HEK293T (cell line): ENCODE data around the gene EGFR.

Source experiments
- CTCF ChIA-PET: fragments of 350-600 bp; formaldehyde crosslinking; extraction: SDS; loops from one replicate; lab custom pipeline; 2021; ENCODE audit warnings: antibody characterized with exemption, inconsistent platforms; lab: Yijun Ruan, JAX
- POLR2A ChIA-PET: fragments of 350-600 bp; formaldehyde crosslinking; extraction: SDS; loops from one replicate; lab custom pipeline; 2020; ENCODE audit warnings: antibody characterized with exemption, inconsistent platforms; lab: Yijun Ruan, JAX
- DNase-seq: peaks from one replicate; pipeline ENCODE4 v3.0.0; 2012; ENCODE audit warnings: mixed read lengths; ENCODE audit errors: extremely low spot score
- ARNT ChIP-seq: fragments of 450-650 bp; IDR thresholded peaks from 2 replicates; pipeline ENCODE4 v1.6.1; 2017; ENCODE audit warnings: mild to moderate bottlenecking
- BHLHE40 ChIP-seq: fragments of 450-650 bp; IDR thresholded peaks from 2 replicates; pipeline ENCODE4 v1.6.1; 2016; ENCODE audit warnings: mild to moderate bottlenecking, moderate library complexity, borderline replicate concordance
- CTBP1 ChIP-seq: fragments of 450-650 bp; IDR thresholded peaks from 2 replicates; pipeline ENCODE4 v1.6.1; 2016; ENCODE audit warnings: borderline replicate concordance
- ELF4 ChIP-seq: fragments of 450-650 bp; IDR thresholded peaks from 2 replicates; pipeline ENCODE4 v1.6.1; 2017; ENCODE audit warnings: antibody characterized with exemption
- FOXA1 ChIP-seq: fragments of 450-650 bp; IDR thresholded peaks from 2 replicates; pipeline ENCODE4 v1.6.1; 2016; ENCODE audit warnings: mild to moderate bottlenecking
- FOXK2 ChIP-seq: fragments of 450-650 bp; IDR thresholded peaks from 2 replicates; pipeline ENCODE4 v1.6.1; 2016; ENCODE audit warnings: mild to moderate bottlenecking
- FOXM1 ChIP-seq: fragments of 450-650 bp; IDR thresholded peaks from 2 replicates; pipeline ENCODE4 v1.6.1; 2017; ENCODE audit warnings: mild to moderate bottlenecking, borderline replicate concordance
- HDGF ChIP-seq: fragments of 450-650 bp; IDR thresholded peaks from 2 replicates; pipeline ENCODE4 v1.6.1; 2017; ENCODE audit warnings: antibody characterized with exemption, borderline replicate concordance
- L3MBTL2 ChIP-seq: fragments of 450-650 bp; conservative IDR thresholded peaks from 2 replicates; pipeline ENCODE4 v1.6.1; 2016; ENCODE audit warnings: mild to moderate bottlenecking
- LEF1 ChIP-seq: fragments of 450-650 bp; IDR thresholded peaks from 2 replicates; pipeline ENCODE4 v1.6.1; 2017; ENCODE audit warnings: mild to moderate bottlenecking, borderline replicate concordance
- NFRKB ChIP-seq: fragments of 450-650 bp; IDR thresholded peaks from 2 replicates; pipeline ENCODE4 v1.6.1; 2016; ENCODE audit warnings: mild to moderate bottlenecking, moderate library complexity
- SP1 ChIP-seq: fragments of 450-650 bp; IDR thresholded peaks from 2 replicates; pipeline ENCODE4 v1.6.1; 2017
- SUZ12 ChIP-seq: fragments of 450-650 bp; IDR thresholded peaks from 2 replicates; pipeline ENCODE4 v1.6.1; 2016; ENCODE audit warnings: mild to moderate bottlenecking
- TARDBP ChIP-seq: fragments of 450-650 bp; IDR thresholded peaks from 2 replicates; pipeline ENCODE4 v1.6.1; 2016
- ZNF384 ChIP-seq: fragments of 450-650 bp; IDR thresholded peaks from 2 replicates; pipeline ENCODE4 v1.6.1; 2016
- TF ChIP-seq, protein P1 (sequence below): fragments of 450-650 bp; IDR thresholded peaks from 2 replicates; pipeline ENCODE4 v1.6.1; 2016

EGFR gene

DNA sequence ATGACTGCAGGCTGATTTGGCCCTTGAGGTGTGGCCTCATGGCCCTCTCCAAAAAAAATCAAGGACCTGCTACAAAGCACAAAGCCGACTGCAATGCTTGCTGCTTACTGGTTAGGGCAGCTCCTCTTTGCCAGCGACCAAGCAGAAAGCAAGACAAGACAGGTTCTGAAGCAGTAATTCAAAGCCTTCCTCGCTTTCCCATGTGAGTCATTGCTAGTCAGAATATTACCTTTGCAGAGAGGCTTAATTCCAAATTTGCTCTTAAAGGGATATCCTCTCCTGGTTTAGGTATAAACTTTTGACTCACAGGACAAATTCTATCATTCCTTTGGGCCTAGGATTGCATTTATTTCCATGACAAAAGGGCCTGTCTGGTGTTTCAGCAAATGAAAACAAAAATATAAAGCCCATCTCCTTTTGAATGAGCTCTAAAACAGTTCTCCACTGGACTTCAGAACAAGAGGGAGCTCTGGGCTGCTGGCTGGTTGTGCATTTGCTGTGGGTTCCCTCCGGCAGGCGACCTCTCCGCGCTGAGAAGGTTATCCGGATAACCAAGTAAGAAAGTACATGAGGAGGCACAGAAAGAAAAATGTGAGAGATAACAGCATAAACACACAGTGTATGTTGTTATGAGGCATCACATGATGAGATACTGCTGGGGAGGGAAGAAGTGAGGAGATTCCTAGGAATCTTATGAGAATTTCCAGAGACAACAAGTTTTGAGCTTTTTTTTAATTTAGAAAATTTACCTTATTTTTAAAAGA, 90.8 kb downstream of the EGFR start:
- DNase-seq, result no peak
- CTCF ChIA-PET, result interaction anchor here (0.8 kb wide), 1 partner anchor 37 kb away, joined by 4 read pairs; no protein-coding TSS in a partner anchor
- TF ChIP-seq L3MBTL2, result no peak
- no peak for TF ChIP-seq NFRKB
- no peak for TF ChIP-seq FOXA1
- TF ChIP-seq FOXM1, result no peak
- no peak for TF ChIP-seq LEF1
- POLR2A ChIA-PET, result no interaction called here

DNA sequence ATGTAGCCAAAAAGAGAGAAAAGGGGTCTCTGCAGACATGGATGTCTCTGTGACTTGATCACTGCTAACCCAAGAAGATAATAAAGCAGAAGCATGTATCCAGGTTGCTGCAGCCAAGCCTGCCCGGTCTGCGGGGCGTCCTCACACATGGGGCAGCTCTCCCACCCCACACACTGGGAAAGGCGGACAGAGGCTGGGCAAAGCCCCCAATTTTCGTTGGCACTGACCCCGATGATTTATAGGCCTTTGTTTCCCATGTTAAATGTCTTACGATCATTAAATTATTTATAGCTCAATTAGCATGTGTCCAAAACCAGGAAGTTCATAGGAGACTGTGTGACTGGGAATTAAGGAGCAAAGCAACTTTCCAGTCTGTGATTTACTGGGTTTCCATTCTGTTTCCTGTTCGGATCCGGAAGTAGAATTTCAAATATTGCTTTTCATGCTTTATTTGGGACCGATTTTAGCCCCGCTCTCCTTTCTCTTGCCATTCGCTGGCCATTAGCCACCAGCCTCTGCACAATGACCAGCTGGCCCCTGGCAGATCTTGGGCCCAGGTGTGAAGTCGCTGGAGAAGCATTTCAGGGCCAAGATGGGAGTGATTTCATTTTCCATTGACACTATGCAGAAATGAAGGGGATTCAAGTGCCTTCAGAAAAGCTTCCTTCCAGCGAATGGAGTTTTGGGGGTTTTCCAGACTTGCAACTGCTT, 91.6 kb downstream of the EGFR start:
- ChIA-PET CTCF (no interaction called here), POLR2A (no interaction called here)
- DNase-seq, result no peak
- TF ChIP-seq, protein P1, sequence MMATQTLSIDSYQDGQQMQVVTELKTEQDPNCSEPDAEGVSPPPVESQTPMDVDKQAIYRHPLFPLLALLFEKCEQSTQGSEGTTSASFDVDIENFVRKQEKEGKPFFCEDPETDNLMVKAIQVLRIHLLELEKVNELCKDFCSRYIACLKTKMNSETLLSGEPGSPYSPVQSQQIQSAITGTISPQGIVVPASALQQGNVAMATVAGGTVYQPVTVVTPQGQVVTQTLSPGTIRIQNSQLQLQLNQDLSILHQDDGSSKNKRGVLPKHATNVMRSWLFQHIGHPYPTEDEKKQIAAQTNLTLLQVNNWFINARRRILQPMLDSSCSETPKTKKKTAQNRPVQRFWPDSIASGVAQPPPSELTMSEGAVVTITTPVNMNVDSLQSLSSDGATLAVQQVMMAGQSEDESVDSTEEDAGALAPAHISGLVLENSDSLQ, result no peak

DNA sequence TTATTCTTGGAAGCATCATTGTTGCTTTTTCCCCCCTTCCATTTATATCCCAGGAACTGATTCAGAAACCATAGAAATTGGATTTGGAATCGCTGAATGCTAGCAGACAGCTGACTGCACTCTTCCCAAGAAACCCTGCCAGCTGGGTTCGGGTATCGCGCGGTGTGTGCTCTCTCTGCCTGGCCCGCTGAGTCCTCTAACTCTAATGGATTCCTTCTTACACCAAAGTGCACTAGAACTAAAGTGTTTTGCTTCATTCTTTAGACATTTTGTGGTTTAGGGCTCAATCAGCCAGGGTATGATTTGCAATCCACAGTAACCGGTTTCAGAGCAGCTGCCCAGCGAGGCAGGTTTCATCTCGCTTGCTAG, 92.2 kb downstream of the EGFR start:
- CTCF ChIA-PET, result no interaction called here
- TF ChIP-seq SP1 (no peak), ZNF384 (no peak), HDGF (no peak), SUZ12 (no peak), FOXK2 (no peak), L3MBTL2 (no peak), NFRKB (no peak), CTBP1 (no peak)
- TF ChIP-seq, protein P1, result no peak
- no peak for DNase-seq
- POLR2A ChIA-PET, result no interaction called here

DNA sequence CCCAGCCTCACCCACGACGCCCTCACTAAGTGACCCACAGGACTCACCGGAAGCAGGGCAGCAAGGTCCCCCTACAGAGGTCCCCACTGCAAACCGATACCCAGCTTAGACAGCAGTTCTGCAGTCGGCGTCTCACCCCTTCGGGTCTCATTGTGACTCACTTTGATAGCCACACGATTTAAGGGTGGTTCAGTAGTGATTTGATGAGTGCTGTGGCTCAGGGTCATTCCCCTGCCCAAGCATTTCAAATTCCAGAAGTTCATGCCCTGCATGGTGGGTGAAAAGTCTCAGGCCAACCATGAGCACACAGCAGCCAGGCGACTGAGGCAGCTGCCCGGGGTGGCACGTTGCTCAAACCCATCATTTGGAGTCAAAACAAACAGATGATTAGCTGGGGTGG, 93.2 kb downstream of the EGFR start:
- POLR2A ChIA-PET, result no interaction called here
- DNase-seq, result no peak
- TF ChIP-seq FOXM1, result no peak
- CTCF ChIA-PET, result no interaction called here

DNA sequence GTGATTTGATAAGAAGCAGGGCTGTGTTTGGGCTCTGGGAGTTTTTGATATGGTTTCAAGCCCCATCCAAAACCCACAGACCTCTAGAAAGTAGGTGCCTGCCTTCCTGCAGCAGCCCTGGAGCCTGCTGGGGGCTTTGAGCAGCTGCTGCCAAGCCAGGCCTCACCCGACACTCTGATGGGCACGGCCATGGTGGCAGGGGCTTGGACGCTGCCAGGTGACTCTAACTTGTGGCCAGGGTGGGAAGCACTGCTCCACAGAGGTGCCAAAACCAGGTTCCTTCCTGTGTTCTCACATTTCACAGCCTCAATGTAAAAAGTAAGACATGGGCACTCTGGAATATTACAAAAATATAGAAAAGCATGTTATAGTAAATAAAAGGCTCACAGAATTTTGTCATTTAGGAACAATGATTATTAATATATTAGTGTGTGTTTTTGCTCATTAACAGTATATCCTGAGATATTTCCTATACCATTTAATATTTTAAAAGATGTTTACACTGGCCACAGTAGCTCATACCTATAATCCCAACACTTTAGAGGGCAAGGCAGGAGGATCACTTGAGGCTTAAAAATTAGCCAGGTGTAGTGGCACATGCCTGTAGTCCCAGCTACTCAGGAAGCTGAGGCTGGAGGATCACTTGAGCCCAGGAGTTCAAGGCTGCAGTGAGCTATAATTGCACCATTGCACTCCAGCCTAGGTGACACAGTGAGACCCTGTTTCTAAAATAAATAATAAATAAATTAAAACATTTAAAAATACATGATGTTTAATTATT, 95.1 kb downstream of the EGFR start:
- ChIA-PET CTCF (interaction anchor here (1.0 kb wide), 1 partner anchor 141 kb away, joined by 3 read pairs; no protein-coding TSS in a partner anchor), POLR2A (no interaction called here)
- DNase-seq, result no peak
- TF ChIP-seq TARDBP (no peak), ZNF384 (no peak), SUZ12 (no peak), BHLHE40 (no peak)

DNA sequence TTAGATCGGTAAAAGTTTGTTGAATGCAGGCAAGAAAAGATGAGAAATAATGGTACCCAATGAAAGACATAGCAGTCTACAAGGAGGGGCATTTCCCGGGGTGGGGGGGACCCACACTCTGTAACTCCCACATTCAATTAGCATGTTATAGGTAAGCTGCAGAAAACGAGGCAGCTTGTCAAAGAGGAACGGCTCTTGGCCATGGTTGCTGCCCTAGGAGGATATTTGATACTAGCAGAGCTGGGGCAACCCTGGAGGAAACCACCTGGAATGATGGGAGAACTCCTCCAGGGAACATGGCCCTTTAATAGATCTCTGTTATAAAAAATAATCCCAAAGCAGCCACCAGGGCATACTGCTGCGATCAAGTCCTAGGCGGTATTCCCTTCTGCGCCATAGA, 98.5 kb downstream of the EGFR start:
- DNase-seq, result no peak
- CTCF ChIA-PET, result no interaction called here
- no peak for TF ChIP-seq FOXA1
- TF ChIP-seq LEF1, result no peak
- no peak for TF ChIP-seq HDGF
- TF ChIP-seq CTBP1, result no peak
- POLR2A ChIA-PET, result no interaction called here

DNA sequence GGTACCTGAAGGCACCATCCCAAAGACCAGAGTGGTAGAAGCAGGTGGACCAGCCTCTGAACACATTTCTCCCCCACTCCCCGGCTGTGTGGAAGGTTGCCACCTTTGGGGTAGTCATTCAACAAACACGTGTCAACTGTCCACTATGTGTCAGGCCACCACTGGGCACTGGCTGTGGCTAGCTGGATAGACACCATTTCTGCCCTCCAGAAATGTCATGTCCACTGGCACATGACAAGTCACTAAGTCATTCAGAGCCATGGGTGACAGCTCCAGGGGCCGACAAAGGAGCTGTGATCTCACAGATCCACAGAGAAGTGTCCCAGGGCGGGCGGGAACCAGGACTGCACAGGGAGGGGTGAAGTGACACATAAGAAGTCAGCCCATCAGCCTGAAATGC, 99.6 kb downstream of the EGFR start:
- POLR2A ChIA-PET, result no interaction called here
- no peak for DNase-seq
- TF ChIP-seq NFRKB (no peak), ELF4 (no peak), L3MBTL2 (no peak), CTBP1 (no peak), LEF1 (no peak), BHLHE40 (no peak), HDGF (no peak), FOXA1 (no peak), FOXM1 (no peak), FOXK2 (no peak), ARNT (no peak), SUZ12 (no peak), TARDBP (no peak), SP1 (no peak), ZNF384 (no peak)
- TF ChIP-seq, protein P1, result no peak
- CTCF ChIA-PET, result no interaction called here
